Right atrium auricular region (tissue), 2 donors: Measurements from ENCODE around the gene MYO1C. TPM values are rescaled to one million over a fixed set of nuclear protein-coding genes. Genes with fewer than 3 reads are reported as not detected.

ENCODE experiments used
- DNase-seq: peaks from one replicate; pipeline ENCODE4 v3.0.0-alpha.2; 2019; ENCODE audit warnings: low spot score
- H3K27ac ChIP-seq, 2 donors: fragments of 200-600 bp; sonication (generic); 1 replicate in 1 of 2; 2 replicates in 1 of 2; pipeline ENCODE4 v1.5.1; 2016 to 2019
- H3K27me3 ChIP-seq, 2 donors: fragments of 200-600 bp; sonication (generic); one replicate each; pipeline versions ENCODE4 v1.5.1 to v1.6.0; 2017 to 2019
- H3K36me3 ChIP-seq: fragments of 200-600 bp; sonication (generic); one replicate; pipeline ENCODE4 v1.5.1; 2016
- H3K4me1 ChIP-seq, 2 donors: fragments of 200-600 bp; sonication (generic); one replicate each; pipeline versions ENCODE4 v1.5.1 to v1.6.0; 2017 to 2019
- H3K4me3 ChIP-seq, 2 donors: fragments of 200-600 bp; sonication (generic); 1 replicate in 1 of 2; 2 replicates in 1 of 2; pipeline ENCODE4 v1.5.1; 2017 to 2019; ENCODE audit warnings: mild to moderate bottlenecking in 1 of 2, moderate library complexity in 1 of 2
- H3K9me3 ChIP-seq, 2 donors: fragments of 200-600 bp; sonication (generic); one replicate each; pipeline ENCODE4 v1.5.1; 2019
- total RNA-seq, 2 donors: library from RNA; depleted of rRNA; stranded (reverse); fragments of >200 nt; gene quantifications; one replicate each; pipeline ENCODE4 v1.1.0, GENCODE V29; 2016
- TF ChIP-seq, protein P1 (sequence below), 2 donors: fragments of 200-600 bp; sonication (generic); IDR thresholded peaks; one replicate each; pipeline ENCODE4 v1.5.1; 2019; ENCODE audit warnings: antibody characterized with exemption in 2 of 2

The MYO1C gene
- total RNA-seq, 2 donors from 2014 or later = 83.6 to 161 TPM

GRCh38 chr17:1442187-1442586 is 50.3 kb downstream of the MYO1C start:
- peaks cover 0 to 24% of the 10 kb centered on the region in 2 donors for H3K4me1 ChIP-seq
- no peaks in the 10 kb centered on the region for H3K36me3 ChIP-seq
- H3K9me3 ChIP-seq = no peaks in the 10 kb centered on the region
- H3K27ac ChIP-seq = no peak overlapping the region
- no peak for DNase-seq
- no peaks in the 10 kb centered on the region for H3K27me3 ChIP-seq
- no peak overlapping the region for H3K4me3 ChIP-seq
- TF ChIP-seq, protein P1, sequence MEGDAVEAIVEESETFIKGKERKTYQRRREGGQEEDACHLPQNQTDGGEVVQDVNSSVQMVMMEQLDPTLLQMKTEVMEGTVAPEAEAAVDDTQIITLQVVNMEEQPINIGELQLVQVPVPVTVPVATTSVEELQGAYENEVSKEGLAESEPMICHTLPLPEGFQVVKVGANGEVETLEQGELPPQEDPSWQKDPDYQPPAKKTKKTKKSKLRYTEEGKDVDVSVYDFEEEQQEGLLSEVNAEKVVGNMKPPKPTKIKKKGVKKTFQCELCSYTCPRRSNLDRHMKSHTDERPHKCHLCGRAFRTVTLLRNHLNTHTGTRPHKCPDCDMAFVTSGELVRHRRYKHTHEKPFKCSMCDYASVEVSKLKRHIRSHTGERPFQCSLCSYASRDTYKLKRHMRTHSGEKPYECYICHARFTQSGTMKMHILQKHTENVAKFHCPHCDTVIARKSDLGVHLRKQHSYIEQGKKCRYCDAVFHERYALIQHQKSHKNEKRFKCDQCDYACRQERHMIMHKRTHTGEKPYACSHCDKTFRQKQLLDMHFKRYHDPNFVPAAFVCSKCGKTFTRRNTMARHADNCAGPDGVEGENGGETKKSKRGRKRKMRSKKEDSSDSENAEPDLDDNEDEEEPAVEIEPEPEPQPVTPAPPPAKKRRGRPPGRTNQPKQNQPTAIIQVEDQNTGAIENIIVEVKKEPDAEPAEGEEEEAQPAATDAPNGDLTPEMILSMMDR (IDR thresholded peaks at IDR 0.05) = no peak

- Histone ChIP-seq H3K4me1 (peaks cover 0 to 14% of the 10 kb centered on the region in 2 donors), H3K36me3 (peaks cover 10% of the 10 kb centered on the region), H3K27ac (no peak overlapping the region), H3K27me3 (no peaks in the 10 kb centered on the region), H3K4me3 (no peak overlapping the region), H3K9me3 (no peaks in the 10 kb centered on the region)
- TF ChIP-seq, protein P1 (IDR thresholded peaks at IDR 0.05) = no peak
- DNase-seq = no peak
Measured at GRCh38 chr17:1440921-1441320, 51.6 kb downstream of the MYO1C start.

DNA sequence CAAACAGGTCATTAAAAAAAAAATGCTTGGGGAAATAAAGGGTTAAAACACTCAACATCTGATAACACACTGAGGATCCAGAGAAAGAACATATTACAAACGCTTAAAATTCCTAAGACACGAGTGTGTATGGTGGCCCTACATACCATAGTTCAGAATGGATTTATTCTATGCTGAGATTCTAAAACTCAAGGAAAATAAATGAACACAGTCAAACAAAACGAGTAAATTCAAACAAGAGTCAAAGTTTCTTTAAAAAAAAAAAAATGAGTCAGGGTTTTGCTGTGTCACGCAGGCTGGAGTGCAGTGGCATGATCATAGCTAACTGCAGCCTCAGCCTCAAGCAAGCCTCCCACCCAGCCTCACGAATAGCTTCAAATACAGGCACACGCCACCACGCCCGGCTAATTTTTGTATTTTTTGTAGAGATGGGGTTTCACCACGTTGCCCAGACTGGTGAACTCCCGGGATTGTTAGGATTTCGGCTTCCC is 53.8 kb downstream of the MYO1C start:
- no peaks in the 10 kb centered on the region for H3K27me3 ChIP-seq
- DNase-seq = no peak
- peak overlapping the region; percentile 15 to 45 for H3K27ac ChIP-seq
- H3K4me1 ChIP-seq = peaks cover 0 to 20% of the 10 kb centered on the region in 2 donors
- TF ChIP-seq, protein P1 (IDR thresholded peaks at IDR 0.05) = no peak
- no peak overlapping the region for H3K4me3 ChIP-seq
- H3K36me3 ChIP-seq = peaks cover 31% of the 10 kb centered on the region
- H3K9me3 ChIP-seq = no peaks in the 10 kb centered on the region

DNA sequence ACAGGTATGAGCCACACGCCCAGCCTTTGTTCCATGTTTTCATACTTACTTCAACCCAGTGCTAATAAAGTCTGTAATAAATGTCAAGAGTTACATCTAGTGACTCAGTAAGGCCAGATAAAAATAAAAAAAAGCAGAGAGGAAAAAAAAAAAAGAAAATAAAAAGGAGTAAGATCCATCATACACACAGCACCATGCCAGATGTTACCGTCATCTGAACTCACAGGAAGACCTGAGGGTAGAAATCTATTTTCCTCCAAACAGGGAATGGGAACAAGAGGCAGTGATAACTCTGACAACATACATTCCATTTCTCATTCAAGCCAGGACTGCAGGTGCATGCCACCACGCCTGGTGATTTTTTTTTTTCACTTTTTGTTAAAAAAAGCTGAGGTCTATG is 57.2 kb downstream of the MYO1C start:
- DNase-seq = no peak
- Histone ChIP-seq H3K27me3 (no peaks in the 10 kb centered on the region), H3K4me1 (peaks cover 0 to 33% of the 10 kb centered on the region in 2 donors), H3K9me3 (no peaks in the 10 kb centered on the region), H3K4me3 (no peak overlapping the region), H3K27ac (no peak overlapping the region), H3K36me3 (peaks cover 35% of the 10 kb centered on the region)
- TF ChIP-seq, protein P1 (IDR thresholded peaks at IDR 0.05) = no peak

GRCh38 chr17:1434150-1434549 is 58.3 kb downstream of the MYO1C start:
- no peak for DNase-seq
- H3K27ac ChIP-seq = no peak overlapping the region
- no peak overlapping the region for H3K4me3 ChIP-seq
- H3K9me3 ChIP-seq = no peaks in the 10 kb centered on the region
- TF ChIP-seq, protein P1 (IDR thresholded peaks at IDR 0.05) = no peak
- no peaks in the 10 kb centered on the region for H3K27me3 ChIP-seq
- H3K36me3 ChIP-seq = peaks cover 38% of the 10 kb centered on the region
- H3K4me1 ChIP-seq = peaks cover 0 to 33% of the 10 kb centered on the region in 2 donors

DNA sequence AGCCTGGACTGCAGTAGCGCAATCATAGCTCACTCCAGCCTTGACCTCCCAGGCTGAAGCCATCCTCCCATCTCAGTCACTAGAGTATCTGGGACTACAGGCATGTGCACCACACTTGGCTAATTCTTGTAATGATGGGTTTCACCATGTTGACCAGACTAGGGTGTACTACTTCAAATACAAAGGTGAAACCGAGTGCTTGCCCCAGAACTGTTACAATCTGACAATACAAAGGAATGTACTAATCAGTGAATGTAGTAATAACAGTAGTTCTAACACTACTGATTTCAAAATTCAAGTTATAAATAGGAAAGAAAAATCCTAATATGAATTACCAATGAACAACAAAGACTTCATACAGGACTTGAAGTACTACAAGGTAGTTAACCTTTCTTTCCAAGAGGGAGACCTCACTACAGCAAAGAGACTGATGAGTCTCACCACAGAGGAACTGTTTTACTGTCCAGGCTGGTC is 60.8 kb downstream of the MYO1C start:
- no peaks in the 10 kb centered on the region for H3K27me3 ChIP-seq
- peaks cover 0 to 19% of the 10 kb centered on the region in 2 donors for H3K4me1 ChIP-seq
- no peaks in the 10 kb centered on the region for H3K9me3 ChIP-seq
- TF ChIP-seq, protein P1 (IDR thresholded peaks at IDR 0.05) = no peak
- H3K36me3 ChIP-seq = peaks cover 47% of the 10 kb centered on the region
- no peak overlapping the region for H3K4me3 ChIP-seq
- no peak overlapping the region for H3K27ac ChIP-seq
- no peak for DNase-seq
